ENCODE data around the gene IFNL3. TPM values are rescaled to one million over a fixed set of nuclear protein-coding genes. Genes with fewer than 3 reads are reported as not detected.

The IFNL3 gene
- total RNA-seq, 4 donors from 2014 or later = not detected

- H3K4me3 ChIP-seq (ENCODE audit: low read depth, poor library complexity, severe bottlenecking) = no peak overlapping the region
- no peak for TF ChIP-seq CTCF (IDR thresholded peaks at IDR 0.05)
- no peak for TF ChIP-seq POLR2A (IDR thresholded peaks at IDR 0.05)
- peak in 1 of 2 donors; percentile 76 for DNase-seq (ENCODE audit: low spot score in 2 of 2)
- 12 to 19% methylated on average over 43 to 70 of the region's 102 CpGs for WGBS, 2 donors
- intact Hi-C loops (cut with DNase I; ENCODE audit: low total_unique reads) = no loop called here
Observed at GRCh38 chr19:39264306-39265290, 19.8 kb upstream of the IFNL3 start.

GRCh38 chr19:39263912-39264305, 19.1 kb upstream of the IFNL3 start:
- no peak for TF ChIP-seq POLR2A (IDR thresholded peaks at IDR 0.05)
- no peak for TF ChIP-seq CTCF (IDR thresholded peaks at IDR 0.05)
- intact Hi-C loops (cut with DNase I; ENCODE audit: low total_unique reads) = no loop called here
- no peak overlapping the region for H3K4me3 ChIP-seq (ENCODE audit: low read depth, poor library complexity, severe bottlenecking)
- peak in 1 of 2 donors; percentile 76 for DNase-seq (ENCODE audit: low spot score in 2 of 2)
- 15 to 31% methylated on average over 6 to 13 of the region's 17 CpGs for WGBS, 2 donors

- TF ChIP-seq POLR2A (IDR thresholded peaks at IDR 0.05) (no peak), CTCF (IDR thresholded peaks at IDR 0.05) (no peak)
- WGBS, 2 donors = 52 to 53% methylated on average over 4 of the region's 4 CpGs
- intact Hi-C loops (cut with DNase I; ENCODE audit: low total_unique reads) = no loop called here
- no peak overlapping the region for H3K4me3 ChIP-seq (ENCODE audit: low read depth, poor library complexity, severe bottlenecking)
- DNase-seq (ENCODE audit: low spot score in 2 of 2) = peak in 1 of 2 donors; percentile 31
Observed at GRCh38 chr19:39262496-39262895, 17.7 kb upstream of the IFNL3 start.

- TF ChIP-seq CTCF (IDR thresholded peaks at IDR 0.05) = no peak
- TF ChIP-seq POLR2A (IDR thresholded peaks at IDR 0.05) = no peak
- H3K4me3 ChIP-seq (ENCODE audit: low read depth, poor library complexity, severe bottlenecking) = no peak overlapping the region
- DNase-seq (ENCODE audit: low spot score in 2 of 2) = no peak
- WGBS, 2 donors = 80 to 82% methylated on average over 3 of the region's 3 CpGs
- intact Hi-C loops (cut with DNase I; ENCODE audit: low total_unique reads) = no loop called here
Observed at GRCh38 chr19:39261704-39262103, 16.9 kb upstream of the IFNL3 start.

- no peak for DNase-seq (ENCODE audit: low spot score in 2 of 2)
- intact Hi-C loops (cut with DNase I; ENCODE audit: low total_unique reads) = no loop called here
- H3K4me3 ChIP-seq (ENCODE audit: low read depth, poor library complexity, severe bottlenecking) = no peak overlapping the region
- WGBS, 2 donors = 96% methylated on average over 4 of the region's 4 CpGs
- no peak for TF ChIP-seq CTCF (IDR thresholded peaks at IDR 0.05)
- TF ChIP-seq POLR2A (IDR thresholded peaks at IDR 0.05) = no peak
Observed at GRCh38 chr19:39257227-39257626, 12.4 kb upstream of the IFNL3 start.

All from lower leg skin (tissue), 4 donors.